ENCODE measurements around the gene TAS1R2.
A peak's percentile ranks its signal among the peaks of the same experiment; 100 is the strongest.

Gene TAS1R2

GRCh38 chr1:18881642-18882431 lies 22.4 kb upstream of the TAS1R2 start:
- H3K27me3 ChIP-seq (ENCODE audit: control insufficient read depth, insufficient read depth, low read length): no peaks in the 10 kb centered on the region
- H3K9me3 ChIP-seq (ENCODE audit: control insufficient read depth, low read length): no peaks in the 10 kb centered on the region
- no peaks in the 10 kb centered on the region for H3K36me3 ChIP-seq (ENCODE audit: control insufficient read depth, insufficient read depth, low read length)
- no peak overlapping the region for H3K9ac ChIP-seq (ENCODE audit: low read length)
- no peak overlapping the region for H3K4me3 ChIP-seq (ENCODE audit: low read length)
- H3K4me1 ChIP-seq (ENCODE audit: control insufficient read depth, insufficient read depth, low read length): no peaks in the 10 kb centered on the region

GRCh38 chr1:18881164-18881563 lies 21.7 kb upstream of the TAS1R2 start:
- Histone ChIP-seq H3K36me3 (ENCODE audit: control insufficient read depth, insufficient read depth, low read length) (no peaks in the 10 kb centered on the region), H3K9me3 (ENCODE audit: control insufficient read depth, low read length) (no peaks in the 10 kb centered on the region), H3K4me3 (ENCODE audit: low read length) (no peak overlapping the region), H3K4me1 (ENCODE audit: control insufficient read depth, insufficient read depth, low read length) (no peaks in the 10 kb centered on the region), H3K9ac (ENCODE audit: low read length) (no peak overlapping the region), H3K27me3 (ENCODE audit: control insufficient read depth, insufficient read depth, low read length) (no peaks in the 10 kb centered on the region)

GRCh38 chr1:18880585-18880984 lies 21.1 kb upstream of the TAS1R2 start:
- Histone ChIP-seq H3K4me1 (ENCODE audit: control insufficient read depth, insufficient read depth, low read length) (no peaks in the 10 kb centered on the region), H3K9me3 (ENCODE audit: control insufficient read depth, low read length) (no peaks in the 10 kb centered on the region), H3K36me3 (ENCODE audit: control insufficient read depth, insufficient read depth, low read length) (no peaks in the 10 kb centered on the region), H3K27me3 (ENCODE audit: control insufficient read depth, insufficient read depth, low read length) (no peaks in the 10 kb centered on the region), H3K4me3 (ENCODE audit: low read length) (no peak overlapping the region), H3K9ac (ENCODE audit: low read length) (no peak overlapping the region)

DNA sequence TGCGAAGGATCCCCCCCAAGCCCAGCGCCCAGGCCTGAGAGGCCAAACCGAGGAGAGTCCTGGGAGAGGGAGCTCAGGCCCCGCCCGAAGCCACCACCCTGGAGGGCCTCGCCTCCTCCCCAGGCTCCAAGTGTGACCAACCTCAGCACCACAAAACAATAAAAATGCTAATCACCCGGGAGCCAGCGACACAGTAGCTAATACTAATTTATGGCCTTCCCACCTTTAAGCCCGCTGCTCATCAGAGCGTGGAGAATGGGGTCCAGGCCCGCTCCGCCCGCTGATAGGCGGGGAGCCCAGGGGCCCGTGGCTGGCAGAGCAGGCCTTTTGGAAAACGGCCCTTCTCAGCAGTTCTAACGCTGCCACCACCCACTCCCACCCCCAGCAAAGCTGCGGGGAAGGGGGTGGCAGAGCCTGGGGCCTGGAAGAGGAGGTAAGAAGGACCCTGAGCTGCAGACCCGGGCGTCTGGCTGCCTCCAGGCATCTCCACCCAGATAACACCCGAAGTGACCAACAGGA lies 20.4 kb upstream of the TAS1R2 start:
- Histone ChIP-seq H3K36me3 (ENCODE audit: control insufficient read depth, insufficient read depth, low read length) (no peaks in the 10 kb centered on the region), H3K4me1 (ENCODE audit: control insufficient read depth, insufficient read depth, low read length) (peaks cover 5% of the 10 kb centered on the region), H3K9ac (ENCODE audit: low read length) (no peak overlapping the region), H3K9me3 (ENCODE audit: control insufficient read depth, low read length) (no peaks in the 10 kb centered on the region), H3K4me3 (ENCODE audit: low read length) (no peak overlapping the region), H3K27me3 (ENCODE audit: control insufficient read depth, insufficient read depth, low read length) (peaks cover under 1% of the 10 kb centered on the region)

DNA sequence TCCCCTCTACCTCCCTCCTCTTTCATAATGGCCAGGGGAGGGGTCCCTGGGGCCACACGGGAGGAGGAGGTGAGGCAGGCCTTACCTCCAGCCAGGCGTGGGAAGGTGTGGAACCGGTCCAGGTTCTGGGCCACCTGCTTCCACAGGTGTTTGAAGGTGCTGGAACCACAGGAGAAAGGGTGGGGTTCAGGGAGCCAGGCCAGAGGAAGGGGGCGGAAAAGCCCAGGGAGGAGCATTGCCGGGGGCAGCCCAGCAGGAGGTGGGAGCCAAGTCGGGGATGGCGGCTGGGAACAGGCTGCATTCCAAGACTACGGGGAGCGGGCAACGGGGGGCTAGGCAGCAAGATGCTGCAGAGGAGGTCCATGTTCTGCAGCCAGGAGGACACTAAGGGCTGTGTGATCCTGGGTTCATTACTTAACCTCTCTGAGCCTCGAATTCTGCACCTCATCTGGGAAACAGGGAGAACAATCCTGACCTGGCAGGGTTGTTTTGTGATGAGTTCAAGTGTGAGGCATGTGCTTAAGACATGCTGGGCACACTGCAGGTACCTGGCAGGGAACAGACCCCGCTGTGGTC lies 19.8 kb upstream of the TAS1R2 start:
- H3K4me1 ChIP-seq (ENCODE audit: control insufficient read depth, insufficient read depth, low read length): peaks cover 5% of the 10 kb centered on the region
- no peak overlapping the region for H3K4me3 ChIP-seq (ENCODE audit: low read length)
- H3K27me3 ChIP-seq (ENCODE audit: control insufficient read depth, insufficient read depth, low read length): peaks cover 2% of the 10 kb centered on the region
- no peaks in the 10 kb centered on the region for H3K9me3 ChIP-seq (ENCODE audit: control insufficient read depth, low read length)
- H3K36me3 ChIP-seq (ENCODE audit: control insufficient read depth, insufficient read depth, low read length): no peaks in the 10 kb centered on the region
- H3K9ac ChIP-seq (ENCODE audit: low read length): no peak overlapping the region

GRCh38 chr1:18878538-18879214 lies 19.2 kb upstream of the TAS1R2 start:
- Histone ChIP-seq H3K27me3 (ENCODE audit: control insufficient read depth, insufficient read depth, low read length) (peaks cover 2% of the 10 kb centered on the region), H3K9me3 (ENCODE audit: control insufficient read depth, low read length) (no peaks in the 10 kb centered on the region), H3K4me3 (ENCODE audit: low read length) (no peak overlapping the region), H3K9ac (ENCODE audit: low read length) (no peak overlapping the region), H3K4me1 (ENCODE audit: control insufficient read depth, insufficient read depth, low read length) (peaks cover 5% of the 10 kb centered on the region), H3K36me3 (ENCODE audit: control insufficient read depth, insufficient read depth, low read length) (no peaks in the 10 kb centered on the region)

DNA sequence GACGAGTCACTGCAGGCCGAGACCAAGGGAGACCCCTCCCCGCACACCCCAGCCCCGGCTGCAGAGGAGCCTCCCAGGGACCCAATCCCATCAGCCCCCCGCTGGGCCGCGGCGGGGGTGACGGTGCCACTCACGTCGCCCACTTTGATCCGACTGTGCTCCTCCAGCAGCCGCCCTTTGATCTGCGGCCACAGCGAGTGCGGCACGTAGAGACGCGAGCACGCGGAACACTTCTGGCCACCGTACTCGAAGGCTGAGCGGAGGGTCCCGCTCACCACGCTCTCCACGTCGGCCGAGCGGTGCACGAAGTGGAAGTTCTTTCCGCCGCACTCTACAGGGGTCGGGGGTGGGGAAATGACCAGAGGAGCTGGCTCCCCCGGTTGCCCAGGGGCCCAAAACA lies 17.8 kb upstream of the TAS1R2 start:
- Histone ChIP-seq H3K4me3 (ENCODE audit: low read length) (no peak overlapping the region), H3K27me3 (ENCODE audit: control insufficient read depth, insufficient read depth, low read length) (peaks cover 2% of the 10 kb centered on the region), H3K36me3 (ENCODE audit: control insufficient read depth, insufficient read depth, low read length) (no peaks in the 10 kb centered on the region)

GRCh38 chr1:18876210-18876609 lies 16.8 kb upstream of the TAS1R2 start:
- Histone ChIP-seq H3K4me3 (ENCODE audit: low read length) (no peak overlapping the region), H3K9ac (ENCODE audit: low read length) (no peak overlapping the region), H3K27me3 (ENCODE audit: control insufficient read depth, insufficient read depth, low read length) (peaks cover 2% of the 10 kb centered on the region), H3K36me3 (ENCODE audit: control insufficient read depth, insufficient read depth, low read length) (no peaks in the 10 kb centered on the region), H3K4me1 (ENCODE audit: control insufficient read depth, insufficient read depth, low read length) (peaks cover 5% of the 10 kb centered on the region), H3K9me3 (ENCODE audit: control insufficient read depth, low read length) (no peaks in the 10 kb centered on the region)

More for the DNA sequence above, 17.8 kb upstream of the TAS1R2 start:
- Histone ChIP-seq H3K4me1 (ENCODE audit: control insufficient read depth, insufficient read depth, low read length) (peaks cover 5% of the 10 kb centered on the region), H3K9ac (ENCODE audit: low read length) (no peak overlapping the region), H3K9me3 (ENCODE audit: control insufficient read depth, low read length) (no peaks in the 10 kb centered on the region)

- Histone ChIP-seq H3K36me3 (ENCODE audit: control insufficient read depth, insufficient read depth, low read length) (no peaks in the 10 kb centered on the region), H3K9ac (ENCODE audit: low read length) (no peak overlapping the region), H3K4me1 (ENCODE audit: control insufficient read depth, insufficient read depth, low read length) (peaks cover 5% of the 10 kb centered on the region), H3K9me3 (ENCODE audit: control insufficient read depth, low read length) (no peaks in the 10 kb centered on the region), H3K4me3 (ENCODE audit: low read length) (no peak overlapping the region), H3K27me3 (ENCODE audit: control insufficient read depth, insufficient read depth, low read length) (peaks cover 2% of the 10 kb centered on the region)
Observed at GRCh38 chr1:18875796-18876128, 16.3 kb upstream of the TAS1R2 start.

DNA sequence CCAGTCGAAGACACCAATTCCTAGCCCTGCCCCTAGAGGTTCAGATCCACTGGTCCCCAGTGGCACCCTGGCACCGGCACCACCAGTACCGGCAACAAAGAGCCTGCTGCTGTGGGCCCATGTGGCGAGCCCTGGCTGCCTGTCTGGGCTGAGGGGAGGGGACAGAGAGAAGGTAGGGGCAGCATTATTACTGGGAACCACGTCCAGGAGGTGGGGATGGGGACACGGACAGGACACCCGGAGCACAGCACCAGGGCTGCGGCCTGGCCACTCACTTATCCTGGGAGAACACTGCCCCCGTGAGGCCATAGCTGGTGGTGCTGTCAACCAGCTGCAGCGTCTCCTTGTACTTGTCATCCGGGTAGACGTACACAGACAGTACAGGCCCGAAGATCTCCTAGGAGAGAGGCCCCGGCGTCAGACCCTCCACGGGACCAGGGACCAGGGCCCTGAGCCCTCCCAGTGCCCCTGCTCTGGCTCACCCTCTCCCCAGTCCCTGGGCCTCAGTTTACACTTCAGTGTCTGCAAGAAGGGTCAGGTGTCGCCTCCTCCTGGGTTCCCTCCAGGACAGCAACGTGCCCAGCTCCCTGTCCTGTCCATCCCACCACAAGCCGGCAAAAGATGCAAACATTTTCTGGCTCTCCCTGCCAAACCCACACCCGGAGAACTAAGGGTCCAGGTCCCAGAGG lies 15.8 kb upstream of the TAS1R2 start:
- H3K36me3 ChIP-seq (ENCODE audit: control insufficient read depth, insufficient read depth, low read length): no peaks in the 10 kb centered on the region

DNA sequence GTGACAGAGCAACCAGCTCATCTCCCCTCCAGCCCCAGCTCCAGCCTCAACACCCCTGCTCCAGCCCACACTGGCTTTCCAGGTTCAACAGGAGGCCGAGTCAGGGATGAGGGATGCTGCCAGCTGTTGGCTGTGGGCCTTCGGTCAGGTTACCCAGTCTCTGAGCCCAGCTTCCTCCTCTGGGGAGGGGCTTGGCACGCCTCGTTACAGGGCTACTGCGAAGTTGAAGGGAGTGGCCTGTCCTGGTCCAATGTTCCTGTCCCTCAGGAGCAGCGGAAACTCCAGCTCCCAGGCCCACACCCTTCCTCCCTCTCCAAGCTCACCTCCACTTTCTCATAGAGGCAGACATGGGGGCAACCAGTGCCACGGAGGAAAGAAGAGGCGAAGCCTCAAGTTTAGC lies 15.1 kb upstream of the TAS1R2 start:
- no peak overlapping the region for H3K4me3 ChIP-seq (ENCODE audit: low read length)
- H3K36me3 ChIP-seq (ENCODE audit: control insufficient read depth, insufficient read depth, low read length): no peaks in the 10 kb centered on the region
- H3K9ac ChIP-seq (ENCODE audit: low read length): no peak overlapping the region
- peaks cover 5% of the 10 kb centered on the region for H3K4me1 ChIP-seq (ENCODE audit: control insufficient read depth, insufficient read depth, low read length)
- H3K27me3 ChIP-seq (ENCODE audit: control insufficient read depth, insufficient read depth, low read length): peaks cover 2% of the 10 kb centered on the region
- no peaks in the 10 kb centered on the region for H3K9me3 ChIP-seq (ENCODE audit: control insufficient read depth, low read length)

More for the DNA sequence above, 15.8 kb upstream of the TAS1R2 start:
- Histone ChIP-seq H3K27me3 (ENCODE audit: control insufficient read depth, insufficient read depth, low read length) (peaks cover 2% of the 10 kb centered on the region), H3K4me1 (ENCODE audit: control insufficient read depth, insufficient read depth, low read length) (peaks cover 5% of the 10 kb centered on the region), H3K9ac (ENCODE audit: low read length) (peak overlapping the region; percentile 29), H3K4me3 (ENCODE audit: low read length) (no peak overlapping the region), H3K9me3 (ENCODE audit: control insufficient read depth, low read length) (no peaks in the 10 kb centered on the region)

DNA sequence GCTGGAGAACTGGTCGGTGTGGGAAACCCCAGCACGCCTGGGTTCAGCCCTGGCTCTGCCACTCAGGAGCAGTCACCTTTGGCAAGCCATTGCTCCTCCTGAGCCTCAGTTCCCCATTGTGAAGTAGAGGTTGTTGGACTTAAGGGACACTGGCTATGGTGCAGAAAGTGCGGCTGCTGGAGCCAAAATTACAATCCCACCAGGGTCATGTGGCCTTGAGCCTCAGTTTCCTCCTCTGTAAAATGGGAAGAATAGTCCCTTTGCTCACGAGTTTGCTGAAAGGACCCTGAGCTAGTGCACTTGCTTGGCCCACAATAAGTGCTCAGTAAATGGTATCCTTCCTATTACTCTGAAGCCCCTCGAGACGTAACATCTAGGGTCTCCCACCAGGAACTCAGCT lies 14.6 kb upstream of the TAS1R2 start:
- no peaks in the 10 kb centered on the region for H3K9me3 ChIP-seq (ENCODE audit: control insufficient read depth, low read length)
- H3K36me3 ChIP-seq (ENCODE audit: control insufficient read depth, insufficient read depth, low read length): no peaks in the 10 kb centered on the region
- H3K27me3 ChIP-seq (ENCODE audit: control insufficient read depth, insufficient read depth, low read length): peaks cover 2% of the 10 kb centered on the region

More for the DNA sequence above, 14.6 kb upstream of the TAS1R2 start:
- Histone ChIP-seq H3K9ac (ENCODE audit: low read length) (no peak overlapping the region), H3K4me3 (ENCODE audit: low read length) (no peak overlapping the region), H3K4me1 (ENCODE audit: control insufficient read depth, insufficient read depth, low read length) (peaks cover 5% of the 10 kb centered on the region)

Measured in mucosa of stomach (tissue), 1 donor.